Measurements from ENCODE around the gene PIK3R5.

Gene PIK3R5

DNA sequence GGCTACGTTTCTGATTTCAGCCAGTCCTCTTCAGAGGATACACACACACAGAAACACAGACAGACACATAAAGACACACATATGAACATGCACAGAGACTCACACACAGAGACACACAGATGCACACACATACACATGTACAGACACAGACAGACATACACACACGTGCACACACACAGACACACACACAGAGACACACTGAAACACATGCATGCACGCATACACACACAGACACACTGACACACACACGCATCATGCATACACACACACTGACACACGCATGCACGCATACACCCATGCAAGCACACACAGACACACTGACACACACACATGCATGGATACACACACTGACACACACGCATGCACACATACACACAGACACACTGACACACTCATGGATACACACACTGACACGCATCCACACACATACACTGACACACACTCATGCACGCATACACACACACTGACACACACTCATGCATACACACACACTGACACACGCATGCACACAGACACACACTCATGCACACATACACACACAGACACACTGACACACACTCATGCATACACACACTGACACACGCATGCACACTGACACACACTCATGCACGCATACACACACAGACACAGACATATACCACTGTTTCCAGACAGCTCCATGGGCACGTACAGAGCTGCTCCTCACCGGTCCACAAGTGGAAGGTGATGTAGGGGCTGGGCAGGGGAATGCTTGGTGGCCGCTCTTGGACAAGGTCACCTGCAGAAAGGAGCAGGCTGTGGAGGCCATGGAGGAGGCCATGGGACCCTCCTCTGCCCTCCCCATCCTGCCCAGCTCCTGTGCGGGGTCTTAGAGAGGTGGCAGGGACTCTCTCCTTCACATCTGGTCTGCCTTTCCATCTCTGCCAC lies 136.2 kb downstream of the PIK3R5 start:
- DNase-seq (ENCODE audit: low read depth) = no peak

Data from stimulated activated CD4-positive, alpha-beta T cell treated with anti-CD3 and anti-CD28 coated beads, Interleukin-2, amount 100 ng/mL, for 4 hours (primary cell).